HEK293T (cell line): ENCODE results near the gene CYP4F12.

Experiments
- FOXK2 ChIP-seq: fragments of 450-650 bp; IDR thresholded peaks from 2 replicates; pipeline ENCODE4 v1.6.1; 2016; ENCODE audit warnings: mild to moderate bottlenecking
- LEF1 ChIP-seq: fragments of 450-650 bp; IDR thresholded peaks from 2 replicates; pipeline ENCODE4 v1.6.1; 2017; ENCODE audit warnings: mild to moderate bottlenecking, borderline replicate concordance
- NFRKB ChIP-seq: fragments of 450-650 bp; IDR thresholded peaks from 2 replicates; pipeline ENCODE4 v1.6.1; 2016; ENCODE audit warnings: mild to moderate bottlenecking, moderate library complexity
- ZNF384 ChIP-seq: fragments of 450-650 bp; IDR thresholded peaks from 2 replicates; pipeline ENCODE4 v1.6.1; 2016

DNA sequence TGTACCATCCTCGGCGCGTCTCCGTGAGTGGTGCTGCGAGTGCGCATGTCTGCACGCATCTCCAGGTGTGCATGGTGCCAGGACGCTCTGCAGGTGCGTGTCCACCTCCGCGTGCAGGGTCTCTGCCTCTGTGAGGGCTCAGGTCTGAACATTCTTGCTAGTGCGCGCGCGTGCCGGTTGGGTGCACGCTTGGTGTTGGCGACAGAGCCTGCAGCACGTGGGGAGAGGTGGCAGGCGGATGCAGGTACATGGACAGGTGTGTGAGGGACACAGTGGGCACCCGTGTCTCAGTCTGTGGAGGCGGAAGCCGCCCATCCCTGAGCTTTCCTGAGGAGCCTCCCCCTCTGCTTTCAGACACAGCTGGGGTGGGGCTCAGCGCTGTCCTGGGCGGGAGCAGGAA, 50.1 kb downstream of the CYP4F12 start:
- TF ChIP-seq ZNF384 = no peak
- TF ChIP-seq LEF1 = no peak
- TF ChIP-seq NFRKB = no peak
- TF ChIP-seq FOXK2 = no peak
